C1 segment of cervical spinal cord (tissue), 14 donors: ENCODE data around the gene BUB3.

Experiments used
- DNase-seq, 14 donors: peaks; one replicate each; lab custom pipeline; 2025; lab: John Stamatoyannopoulos, UW

The BUB3 gene

DNA sequence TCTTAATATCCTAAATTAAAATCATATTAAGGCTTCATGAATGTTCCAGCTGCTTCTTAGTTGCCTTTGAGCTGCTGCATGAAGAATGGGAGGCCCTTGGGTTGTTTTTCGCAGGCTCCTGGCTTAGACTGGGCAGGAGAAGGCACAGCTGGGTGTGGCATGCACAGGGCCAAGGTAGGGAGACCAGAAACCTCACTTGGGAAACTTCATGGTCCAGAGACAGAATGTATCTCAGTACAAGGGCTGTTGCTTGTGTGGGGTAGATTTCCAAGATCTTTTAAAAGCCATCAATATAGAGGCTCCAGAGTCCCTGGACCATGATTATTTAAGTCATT, 49.9 kb downstream of the BUB3 start:
- no peak for DNase-seq

DNA sequence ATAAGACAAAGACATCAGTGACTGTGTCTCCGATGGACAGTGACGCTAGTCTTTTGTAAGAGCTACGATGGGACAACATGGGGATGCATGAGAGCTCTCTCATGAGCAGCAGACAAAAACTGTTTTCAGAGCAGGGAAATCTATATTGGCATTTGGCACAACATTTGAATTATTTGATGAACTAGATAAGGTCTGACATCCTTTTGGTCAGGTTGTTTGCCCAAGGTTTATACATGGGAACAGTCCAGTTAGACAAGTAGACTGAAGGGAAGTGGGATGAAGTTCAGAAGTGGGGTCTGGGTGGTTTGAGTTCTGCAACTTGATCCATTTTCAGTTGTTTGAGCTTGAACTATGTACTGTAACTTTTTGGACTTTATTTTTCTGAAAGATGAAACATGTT, 50.8 kb downstream of the BUB3 start:
- DNase-seq: no peak

DNA sequence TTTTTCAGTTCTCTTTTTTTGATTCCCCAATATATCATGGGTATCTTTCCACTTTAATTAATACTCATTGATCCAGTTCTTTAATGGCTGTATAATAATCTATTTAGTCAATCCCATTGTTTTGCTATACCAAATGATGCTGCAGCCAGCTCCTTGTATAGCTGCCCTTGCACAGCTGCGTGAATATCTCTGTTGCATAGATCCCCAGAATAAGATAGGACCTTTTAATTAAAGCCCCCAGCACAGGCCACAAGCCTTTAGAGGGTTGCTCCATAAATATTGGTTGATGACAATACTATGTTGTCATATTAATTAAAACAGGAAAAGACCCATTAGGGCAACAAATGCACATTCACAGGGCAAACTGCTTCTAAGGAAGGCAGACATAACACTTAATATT, 57.9 kb downstream of the BUB3 start:
- no peak for DNase-seq

DNA sequence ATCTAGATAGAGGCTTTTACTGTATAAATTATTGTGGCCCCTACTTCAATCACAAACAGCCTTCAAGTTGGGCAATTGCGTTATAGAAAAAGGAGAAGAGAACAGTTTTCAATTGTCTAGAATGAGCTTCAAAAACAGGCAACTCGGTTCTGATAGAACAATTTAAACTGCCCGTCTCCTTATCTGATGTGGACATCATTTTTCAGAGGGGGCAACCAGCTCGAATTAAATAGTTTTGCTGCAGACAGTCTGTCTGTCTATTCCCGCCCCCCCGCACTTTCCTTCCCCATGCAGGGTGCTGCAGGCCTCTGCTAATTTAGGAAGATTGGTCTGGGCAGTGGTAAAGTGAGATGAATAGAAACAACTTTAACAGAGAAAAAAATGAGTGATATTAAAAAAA, 58.4 kb downstream of the BUB3 start:
- DNase-seq: no peak

DNA sequence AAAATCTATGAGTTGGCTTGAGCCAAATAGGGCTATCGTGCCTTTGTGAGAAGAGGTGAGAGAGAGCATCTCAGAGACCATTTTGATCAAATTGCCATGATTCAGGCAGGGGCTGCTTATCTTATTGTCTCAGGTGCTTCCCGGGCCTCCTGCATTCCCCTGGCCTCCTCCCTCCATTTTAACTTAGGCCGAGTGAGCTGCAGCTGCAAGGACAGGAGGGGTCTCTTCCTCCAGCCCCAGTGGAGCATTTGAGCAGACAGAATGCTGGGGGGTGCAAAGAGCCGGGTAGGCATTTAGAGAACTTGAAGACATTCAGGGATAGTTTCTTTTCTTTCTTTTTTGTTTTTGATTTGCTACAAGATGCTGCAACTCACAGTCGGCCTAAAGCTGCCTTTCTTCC, 59.0 kb downstream of the BUB3 start:
- no peak for DNase-seq
